HepG2 (cell line): ENCODE data around the gene CCDC117. TPM values are rescaled to one million over a fixed set of nuclear protein-coding genes. Genes with fewer than 3 reads are reported as not detected.
A peak's percentile ranks its signal among the peaks of the same experiment; 100 is the strongest.

ENCODE experiments used
- NFYC ChIP-seq: IDR thresholded peaks from 2 replicates; pipeline ENCODE4 v1.6.1; 2016; ENCODE audit warnings: missing genetic modification reagents, missing compliant biosample characterization
- PAX8 ChIP-seq: sonication (generic); formaldehyde crosslinking; IDR thresholded peaks from 2 replicates; pipeline ENCODE4 v1.8.0; 2022; ENCODE audit warnings: mild to moderate bottlenecking, missing genetic modification reagents, borderline replicate concordance
- SALL2 ChIP-seq: sonication (generic); formaldehyde crosslinking; IDR thresholded peaks from 2 replicates; pipeline ENCODE4 v1.8.1; 2023; ENCODE audit warnings: mild to moderate bottlenecking, missing genetic modification reagents, inconsistent platforms
- STAG1 ChIP-seq: sonication (generic); formaldehyde crosslinking; IDR thresholded peaks from 2 replicates; pipeline ENCODE4 v1.4.0; 2020; ENCODE audit warnings: missing genetic modification reagents
- ZHX2 ChIP-seq, 2 experiments: sonication (generic) in 1 of 2; formaldehyde crosslinking in 1 of 2; IDR thresholded peaks; 2 replicates each; pipeline versions ENCODE4 v1.6.1 to v1.9.0; 2014 to 2022; ENCODE audit warnings: antibody characterized with exemption in 1 of 2, borderline replicate concordance in 1 of 2, inconsistent platforms in 1 of 2, low read depth in 1 of 2, missing genetic modification reagents in 1 of 2
- ZKSCAN5 ChIP-seq: sonication (generic); formaldehyde crosslinking; IDR thresholded peaks from 2 replicates; pipeline ENCODE4 v1.5.1; 2020; ENCODE audit warnings: mild to moderate bottlenecking, missing genetic modification reagents
- ZNF30 ChIP-seq: sonication (generic); formaldehyde crosslinking; IDR thresholded peaks from 2 replicates; pipeline ENCODE4 v1.5.0; 2020; ENCODE audit warnings: mild to moderate bottlenecking, missing genetic modification reagents
- ZNF326 ChIP-seq: sonication (generic); formaldehyde crosslinking; IDR thresholded peaks from 2 replicates; pipeline ENCODE4 v1.4.0; 2020; ENCODE audit warnings: missing genetic modification reagents, borderline replicate concordance
- ZNF768 ChIP-seq: sonication (generic); formaldehyde crosslinking; IDR thresholded peaks from 2 replicates; pipeline ENCODE4 v1.4.0; 2020; ENCODE audit warnings: missing genetic modification reagents
- ZNF891 ChIP-seq: sonication (generic); formaldehyde crosslinking; IDR thresholded peaks from 2 replicates; pipeline ENCODE4 v1.5.0; 2020; ENCODE audit warnings: mild to moderate bottlenecking, missing genetic modification reagents
- polyA plus RNA-seq, 8 experiments: library from polyadenylated mRNA; depleted of rRNA in 3 of 8; stranded (reverse) in 7 of 8; unstranded in 1 of 8; fragments of >200 nt; fragmentation: Illumina TruSeq in 4 of 8; extraction: Trizol in 4 of 8; gene quantifications; 2 replicates each; pipeline versions ENCODE4 v1.2.1 to v1.2.3, GENCODE V29; 2011 to 2016; ENCODE audit warnings: low read depth in 4 of 8, missing spikeins in 1 of 8, mixed read lengths in 1 of 8; ENCODE audit not compliant: insufficient read depth in 1 of 8
- total RNA-seq, 5 experiments: library from RNA; depleted of rRNA; stranded (reverse); fragments of >200 nt; fragmentation: Illumina TruSeq; extraction: Trizol; gene quantifications; 2 replicates each; pipeline ENCODE4 v1.2.3, GENCODE V29; 2016; ENCODE audit warnings: low read depth in 1 of 5
- TF ChIP-seq, protein P1 (sequence below): sonication (generic); formaldehyde crosslinking; IDR thresholded peaks from 2 replicates; pipeline ENCODE4 v1.5.1; 2020; ENCODE audit warnings: mild to moderate bottlenecking, missing genetic modification reagents, borderline replicate concordance
- TF ChIP-seq, protein P2 (sequence below): sonication (generic); formaldehyde crosslinking; conservative IDR thresholded peaks from 2 replicates; pipeline ENCODE4 v1.4.0; 2020; ENCODE audit warnings: missing genetic modification reagents
- TF ChIP-seq, protein P3 (sequence below): sonication (generic); formaldehyde crosslinking; IDR thresholded peaks from 2 replicates; pipeline ENCODE4 v1.4.0; 2020; ENCODE audit warnings: mild to moderate bottlenecking, missing genetic modification reagents

Gene CCDC117
- total and polyA plus RNA-seq, 2 of the 13 experiments (the other 11 are each of a cell fraction or from before 2014, with no cell fraction given), result 12.6 to 34.2 TPM

DNA sequence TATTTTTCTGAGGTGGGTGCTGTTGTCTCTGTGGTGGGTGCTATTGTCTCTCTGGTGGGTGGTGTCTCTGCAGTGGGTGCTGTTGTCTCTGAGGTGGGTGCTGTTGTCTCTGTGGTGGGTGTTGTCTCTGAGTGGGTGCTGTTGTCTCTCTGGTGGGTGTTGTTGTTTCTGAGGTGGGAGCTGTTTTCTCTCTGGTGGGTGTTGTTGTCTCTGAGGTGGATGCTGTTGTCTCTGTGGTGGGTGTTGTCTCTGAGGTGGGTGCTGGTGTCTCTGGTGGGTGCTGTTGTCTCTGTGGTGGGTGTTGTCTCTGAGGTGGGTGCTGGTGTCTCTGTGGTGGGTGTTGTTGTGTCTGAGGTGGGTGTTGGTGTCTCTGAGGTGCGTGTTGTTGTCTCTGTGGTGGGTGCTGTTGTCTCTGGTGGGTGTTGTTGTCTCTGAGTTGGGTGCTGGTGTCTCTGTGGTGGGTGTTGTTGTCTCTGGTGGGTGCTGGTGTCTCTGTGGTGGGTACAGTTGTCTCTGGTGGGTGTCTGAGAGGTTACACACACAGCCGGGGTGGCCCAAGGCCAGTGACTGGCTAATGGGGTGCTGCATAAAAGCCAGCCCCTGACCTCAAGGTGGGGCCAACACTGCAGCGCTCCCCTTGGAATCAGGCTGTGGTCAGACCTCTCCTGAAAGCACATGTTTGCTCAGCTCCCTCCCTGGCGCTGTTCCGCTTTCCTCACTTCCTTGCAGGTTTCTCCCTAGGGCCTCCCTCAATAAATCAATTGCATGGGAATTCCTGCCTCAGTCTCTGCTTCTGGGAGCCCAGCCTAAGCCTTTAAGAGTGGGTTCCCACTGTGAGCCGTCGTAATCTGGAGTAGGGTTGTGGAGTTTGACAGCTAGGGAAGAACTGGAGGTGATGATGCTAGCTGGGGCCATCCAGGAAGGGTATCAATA is 58.9 kb downstream of the CCDC117 start (continued):
- TF ChIP-seq, protein P1, sequence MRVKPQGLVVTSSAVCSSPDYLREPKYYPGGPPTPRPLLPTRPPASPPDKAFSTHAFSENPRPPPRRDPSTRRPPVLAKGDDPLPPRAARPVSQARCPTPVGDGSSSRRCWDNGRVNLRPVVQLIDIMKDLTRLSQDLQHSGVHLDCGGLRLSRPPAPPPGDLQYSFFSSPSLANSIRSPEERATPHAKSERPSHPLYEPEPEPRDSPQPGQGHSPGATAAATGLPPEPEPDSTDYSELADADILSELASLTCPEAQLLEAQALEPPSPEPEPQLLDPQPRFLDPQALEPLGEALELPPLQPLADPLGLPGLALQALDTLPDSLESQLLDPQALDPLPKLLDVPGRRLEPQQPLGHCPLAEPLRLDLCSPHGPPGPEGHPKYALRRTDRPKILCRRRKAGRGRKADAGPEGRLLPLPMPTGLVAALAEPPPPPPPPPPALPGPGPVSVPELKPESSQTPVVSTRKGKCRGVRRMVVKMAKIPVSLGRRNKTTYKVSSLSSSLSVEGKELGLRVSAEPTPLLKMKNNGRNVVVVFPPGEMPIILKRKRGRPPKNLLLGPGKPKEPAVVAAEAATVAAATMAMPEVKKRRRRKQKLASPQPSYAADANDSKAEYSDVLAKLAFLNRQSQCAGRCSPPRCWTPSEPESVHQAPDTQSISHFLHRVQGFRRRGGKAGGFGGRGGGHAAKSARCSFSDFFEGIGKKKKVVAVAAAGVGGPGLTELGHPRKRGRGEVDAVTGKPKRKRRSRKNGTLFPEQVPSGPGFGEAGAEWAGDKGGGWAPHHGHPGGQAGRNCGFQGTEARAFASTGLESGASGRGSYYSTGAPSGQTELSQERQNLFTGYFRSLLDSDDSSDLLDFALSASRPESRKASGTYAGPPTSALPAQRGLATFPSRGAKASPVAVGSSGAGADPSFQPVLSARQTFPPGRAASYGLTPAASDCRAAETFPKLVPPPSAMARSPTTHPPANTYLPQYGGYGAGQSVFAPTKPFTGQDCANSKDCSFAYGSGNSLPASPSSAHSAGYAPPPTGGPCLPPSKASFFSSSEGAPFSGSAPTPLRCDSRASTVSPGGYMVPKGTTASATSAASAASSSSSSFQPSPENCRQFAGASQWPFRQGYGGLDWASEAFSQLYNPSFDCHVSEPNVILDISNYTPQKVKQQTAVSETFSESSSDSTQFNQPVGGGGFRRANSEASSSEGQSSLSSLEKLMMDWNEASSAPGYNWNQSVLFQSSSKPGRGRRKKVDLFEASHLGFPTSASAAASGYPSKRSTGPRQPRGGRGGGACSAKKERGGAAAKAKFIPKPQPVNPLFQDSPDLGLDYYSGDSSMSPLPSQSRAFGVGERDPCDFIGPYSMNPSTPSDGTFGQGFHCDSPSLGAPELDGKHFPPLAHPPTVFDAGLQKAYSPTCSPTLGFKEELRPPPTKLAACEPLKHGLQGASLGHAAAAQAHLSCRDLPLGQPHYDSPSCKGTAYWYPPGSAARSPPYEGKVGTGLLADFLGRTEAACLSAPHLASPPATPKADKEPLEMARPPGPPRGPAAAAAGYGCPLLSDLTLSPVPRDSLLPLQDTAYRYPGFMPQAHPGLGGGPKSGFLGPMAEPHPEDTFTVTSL, result no peak
- peak; percentile 40 for TF ChIP-seq STAG1 (CRISPR knock-in tag)
- 0 out of 2 replicates have a peak, but pooled peaks have one; percentile 22 for TF ChIP-seq ZNF891 (CRISPR knock-in tag)
- no peak for TF ChIP-seq ZNF326
- no peak for TF ChIP-seq ZNF30 (CRISPR knock-in tag)
- TF ChIP-seq ZHX2 (IDR thresholded peaks at IDR 0.05; ENCODE audit: low read depth), result no peak
- no peak for TF ChIP-seq ZHX2 (CRISPR knock-in tag; IDR thresholded peaks at IDR 0.05; ENCODE audit: borderline replicate concordance)
- TF ChIP-seq NFYC (CRISPR knock-in tag), result no peak
- TF ChIP-seq, protein P2, sequence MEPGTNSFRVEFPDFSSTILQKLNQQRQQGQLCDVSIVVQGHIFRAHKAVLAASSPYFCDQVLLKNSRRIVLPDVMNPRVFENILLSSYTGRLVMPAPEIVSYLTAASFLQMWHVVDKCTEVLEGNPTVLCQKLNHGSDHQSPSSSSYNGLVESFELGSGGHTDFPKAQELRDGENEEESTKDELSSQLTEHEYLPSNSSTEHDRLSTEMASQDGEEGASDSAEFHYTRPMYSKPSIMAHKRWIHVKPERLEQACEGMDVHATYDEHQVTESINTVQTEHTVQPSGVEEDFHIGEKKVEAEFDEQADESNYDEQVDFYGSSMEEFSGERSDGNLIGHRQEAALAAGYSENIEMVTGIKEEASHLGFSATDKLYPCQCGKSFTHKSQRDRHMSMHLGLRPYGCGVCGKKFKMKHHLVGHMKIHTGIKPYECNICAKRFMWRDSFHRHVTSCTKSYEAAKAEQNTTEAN, result no peak
- TF ChIP-seq, protein P3, sequence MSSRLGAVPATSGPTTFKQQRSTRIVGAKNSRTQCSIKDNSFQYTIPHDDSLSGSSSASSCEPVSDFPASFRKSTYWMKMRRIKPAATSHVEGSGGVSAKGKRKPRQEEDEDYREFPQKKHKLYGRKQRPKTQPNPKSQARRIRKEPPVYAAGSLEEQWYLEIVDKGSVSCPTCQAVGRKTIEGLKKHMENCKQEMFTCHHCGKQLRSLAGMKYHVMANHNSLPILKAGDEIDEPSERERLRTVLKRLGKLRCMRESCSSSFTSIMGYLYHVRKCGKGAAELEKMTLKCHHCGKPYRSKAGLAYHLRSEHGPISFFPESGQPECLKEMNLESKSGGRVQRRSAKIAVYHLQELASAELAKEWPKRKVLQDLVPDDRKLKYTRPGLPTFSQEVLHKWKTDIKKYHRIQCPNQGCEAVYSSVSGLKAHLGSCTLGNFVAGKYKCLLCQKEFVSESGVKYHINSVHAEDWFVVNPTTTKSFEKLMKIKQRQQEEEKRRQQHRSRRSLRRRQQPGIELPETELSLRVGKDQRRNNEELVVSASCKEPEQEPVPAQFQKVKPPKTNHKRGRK (CRISPR knock-in tag), result no peak
- peak; percentile 36; the same call in 1 of the 2 replicates for TF ChIP-seq ZNF768 (CRISPR knock-in tag)
- TF ChIP-seq ZKSCAN5, result peak; percentile 78; the same call in 1 of the 2 replicates
- no peak for TF ChIP-seq PAX8 (CRISPR knock-in tag)
- no peak for TF ChIP-seq SALL2 (CRISPR knock-in tag)
